IMR-90 (cell line): Measurements from ENCODE around the gene PHF14. TPM values are rescaled to one million over a fixed set of nuclear protein-coding genes. Genes with fewer than 3 reads are reported as not detected.

Experiments used
- ATAC-seq: fragments of 200-7000 bp; cut with Tn5 transposase; 2 replicates; pipeline ENCODE4 v1.9.1; 2020; ENCODE audit warnings: low read depth, mild to moderate bottlenecking, moderate library complexity
- BruUV-seq: library from RNA; stranded (reverse); fragments of 400-500 nt; replicated peaks from 2 replicates; lab custom pipeline; 2021; lab: Mats Ljungman, UMichigan
- CTCF ChIA-PET: fragments of 300-600 bp; formaldehyde crosslinking; extraction: SDS; loops from one replicate; lab custom pipeline; 2021; ENCODE audit warnings: antibody characterized with exemption; lab: Yijun Ruan, JAX
- POLR2A ChIA-PET: fragments of 300-600 bp; sonication (Branson Sonifier 250); formaldehyde crosslinking; loops from one replicate; lab custom pipeline; 2022; ENCODE audit warnings: antibody characterized with exemption; ENCODE audit not compliant: unreplicated experiment; lab: Charles Lee
- DNase-seq: peaks from one replicate; pipeline ENCODE4 v3.0.0; 2013
- H2AFZ ChIP-seq: replicated peaks from 2 replicates; pipeline ENCODE3; 2013; ENCODE audit warnings: low read length, mild to moderate bottlenecking; ENCODE audit not compliant: poor library complexity
- H2AK5ac ChIP-seq: 2 replicates; pipeline ENCODE4 v1.6.1; 2013; ENCODE audit warnings: low read depth, low read length, inconsistent platforms
- H2AK9ac ChIP-seq: replicated peaks from 2 replicates; pipeline ENCODE3; 2013; ENCODE audit warnings: mild to moderate bottlenecking, low read depth, low read length, moderate library complexity; ENCODE audit not compliant: poor library complexity
- H2BK120ac ChIP-seq: 2 replicates; pipeline ENCODE4 v1.6.1; 2013; ENCODE audit warnings: low read depth, low read length, inconsistent platforms
- H2BK15ac ChIP-seq: 3 replicates; pipeline ENCODE4 v1.6.1; 2013; ENCODE audit warnings: low read depth, low read length, inconsistent platforms
- H2BK20ac ChIP-seq: 2 replicates; pipeline ENCODE4 v1.6.1; 2013; ENCODE audit warnings: low read depth, mild to moderate bottlenecking, inconsistent platforms, low read length, moderate library complexity
- H2BK5ac ChIP-seq: 2 replicates; pipeline ENCODE4 v1.6.1; 2013; ENCODE audit warnings: mild to moderate bottlenecking, low read depth, low read length, inconsistent platforms; ENCODE audit not compliant: poor library complexity, severe bottlenecking
- H3K14ac ChIP-seq: replicated peaks from 2 replicates; pipeline ENCODE4 v1.6.1; 2013; ENCODE audit warnings: low read depth, low read length, inconsistent platforms
- H3K18ac ChIP-seq: 2 replicates; pipeline ENCODE4 v1.6.1; 2013; ENCODE audit warnings: low read depth, low read length, control low read depth
- H3K23ac ChIP-seq: 2 replicates; pipeline ENCODE4 v1.6.1; 2013; ENCODE audit warnings: low read depth, low read length, inconsistent platforms
- H3K27ac ChIP-seq: 2 replicates; pipeline ENCODE4 v1.5.1; 2013; ENCODE audit warnings: mild to moderate bottlenecking, control low read depth, low read length; ENCODE audit not compliant: insufficient read depth
- H3K27me3 ChIP-seq: 2 replicates; pipeline ENCODE4 v1.6.1; 2013; ENCODE audit warnings: low read length; ENCODE audit not compliant: control insufficient read depth, insufficient read depth
- H3K36me3 ChIP-seq: 2 replicates; pipeline ENCODE4 v1.6.1; 2013; ENCODE audit warnings: low read length, mixed read lengths; ENCODE audit not compliant: control insufficient read depth, insufficient read depth
- H3K4ac ChIP-seq: 2 replicates; pipeline ENCODE4 v1.6.1; 2013; ENCODE audit warnings: low read depth, low read length, inconsistent platforms
- H3K4me1 ChIP-seq: 2 replicates; pipeline ENCODE4 v1.6.1; 2013; ENCODE audit warnings: low read length, mixed read lengths; ENCODE audit not compliant: control insufficient read depth, insufficient read depth
- H3K4me2 ChIP-seq: 2 replicates; pipeline ENCODE4 v1.6.1; 2013; ENCODE audit warnings: low read depth, mild to moderate bottlenecking, control low read depth, low read length, moderate library complexity
- H3K4me3 ChIP-seq: 2 replicates; pipeline ENCODE4 v1.5.1; 2013; ENCODE audit warnings: low read depth, mild to moderate bottlenecking, control low read depth, low read length, moderate library complexity; ENCODE audit not compliant: insufficient read depth
- H3K56ac ChIP-seq: 2 replicates; pipeline ENCODE4 v1.6.1; 2013; ENCODE audit warnings: low read length, inconsistent platforms; ENCODE audit not compliant: insufficient read depth; ENCODE audit errors: extremely low read depth
- H3K79me1 ChIP-seq, 2 experiments: 2 replicates each; pipeline ENCODE4 v1.6.1; 2013; ENCODE audit warnings: low read length in 2 of 2, inconsistent platforms in 1 of 2, low read depth in 1 of 2
- H3K9ac ChIP-seq: 2 replicates; pipeline ENCODE4 v1.6.1; 2013; ENCODE audit warnings: low read depth, low read length, control low read depth
- H3K9me1 ChIP-seq: 2 replicates; pipeline ENCODE4 v1.6.1; 2013; ENCODE audit warnings: low read length, inconsistent platforms; ENCODE audit not compliant: insufficient read depth
- H3K9me3 ChIP-seq: 2 replicates; pipeline ENCODE4 v1.6.1; 2013; ENCODE audit warnings: low read length; ENCODE audit not compliant: control insufficient read depth, insufficient read depth
- H4K20me1 ChIP-seq: 2 replicates; pipeline ENCODE4 v1.6.1; 2013; ENCODE audit warnings: low read length, inconsistent platforms; ENCODE audit not compliant: insufficient read depth
- H4K5ac ChIP-seq: 2 replicates; pipeline ENCODE4 v1.6.1; 2013; ENCODE audit warnings: mild to moderate bottlenecking, low read depth, low read length, control low read depth
- H4K8ac ChIP-seq, 2 experiments: 2 replicates each; pipeline ENCODE4 v1.6.1; 2013; ENCODE audit warnings: low read depth in 2 of 2, low read length in 2 of 2, control low read depth in 1 of 2, inconsistent platforms in 1 of 2
- H4K91ac ChIP-seq: 2 replicates; pipeline ENCODE4 v1.6.1; 2013; ENCODE audit warnings: low read depth, low read length, inconsistent platforms; ENCODE audit not compliant: insufficient read depth
- ELK1 ChIP-seq: fragments of 150-350 bp; IDR thresholded peaks from 2 replicates; pipeline ENCODE4 v1.6.1; 2016; ENCODE audit warnings: low read depth, mild to moderate bottlenecking, low read length, moderate library complexity, borderline replicate concordance
- MAFK ChIP-seq: IDR thresholded peaks from 2 replicates; pipeline ENCODE4 v1.6.1; 2012; ENCODE audit warnings: low read depth, low read length, improper control_type of control experiment
- RCOR1 ChIP-seq: IDR thresholded peaks from 2 replicates; pipeline ENCODE4 v1.6.1; 2012; ENCODE audit warnings: mild to moderate bottlenecking, low read length, improper control_type of control experiment; ENCODE audit not compliant: insufficient replicate concordance
- SMC3 ChIP-seq: fragments of 150-350 bp; IDR thresholded peaks from 2 replicates; pipeline ENCODE4 v1.6.1; 2016; ENCODE audit warnings: low read depth, mild to moderate bottlenecking, antibody characterized with exemption, low read length, moderate library complexity
- dilution Hi-C: fragments of 300-500 bp; cut with HindIII; formaldehyde crosslinking; loops from one replicate; pipeline ENCODE4 v1.14.3; 2018; ENCODE audit warnings: low sequenced_read_pairs; ENCODE audit not compliant: unreplicated experiment
- in situ Hi-C: fragments of 300-500 bp; cut with MboI; formaldehyde crosslinking; loops from 3 replicates; pipeline ENCODE4 v1.14.3; 2019; ENCODE audit warnings: low sequenced_read_pairs, inconsistent platforms, mixed read lengths
- intact Hi-C: fragments of 100-400 bp; cut with micrococcal nuclease; formaldehyde crosslinking; loops from 2 replicates; pipeline ENCODE4 v1.10.0; 2022
- polyA plus RNA-seq, 3 experiments: library from polyadenylated mRNA; depleted of rRNA; stranded (reverse); fragments of >200 nt; gene quantifications; 2 replicates each; pipeline ENCODE4 v1.2.3, GENCODE V29; 2012; ENCODE audit warnings: low replicate concordance in 1 of 3
- total RNA-seq: library from RNA; depleted of rRNA; stranded (reverse); fragments of >200 nt; gene quantifications from 2 replicates; pipeline ENCODE4 v1.2.3, GENCODE V29; 2012

Gene PHF14
- total and polyA plus RNA-seq, 2 of the 4 experiments (the other 2 are of a cell fraction), result 8.7 to 17.2 TPM

DNA sequence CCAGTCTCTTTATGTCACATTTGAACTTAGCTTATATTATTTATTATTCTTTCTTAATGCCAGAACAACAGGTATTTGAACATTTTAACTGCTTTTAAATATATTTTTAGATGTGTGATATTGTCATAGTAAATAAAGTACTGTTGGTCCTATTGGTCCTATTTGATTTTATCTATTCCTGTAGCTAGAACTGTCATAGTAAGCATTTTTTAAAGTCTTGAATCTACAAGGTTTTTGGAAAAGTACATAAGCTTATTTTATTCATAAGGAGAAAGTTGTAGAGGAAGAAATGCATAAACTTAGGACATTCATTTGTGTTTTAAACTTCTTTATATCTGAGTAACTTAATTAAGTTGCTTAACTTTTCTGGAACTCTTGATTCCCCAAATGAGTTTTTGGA, 136.0 kb downstream of the PHF14 start:
- Histone ChIP-seq H3K9me1 (no peaks in the 10 kb centered on the region), H3K4me1 (no peaks in the 10 kb centered on the region), H3K18ac (no peak overlapping the region), H4K5ac (no peak overlapping the region), H2BK120ac (no peak overlapping the region), H3K4me2 (no peak overlapping the region), H2AK5ac (no peak overlapping the region), H3K36me3 (no peaks in the 10 kb centered on the region), H3K14ac (no peak overlapping the region), H3K9me3 (no peaks in the 10 kb centered on the region), H3K23ac (no peak overlapping the region), H3K4ac (no peak overlapping the region), H2AK9ac (no peak overlapping the region), H4K8ac (no peak overlapping the region), H2BK20ac (no peak overlapping the region), H2BK5ac (no peak overlapping the region), H3K9ac (no peak overlapping the region), H2BK15ac (no peak overlapping the region), H3K56ac (no peak overlapping the region), H4K20me1 (no peaks in the 10 kb centered on the region), H2AFZ (no peak overlapping the region), H3K79me1 (no peaks in the 10 kb centered on the region), H3K27me3 (no peaks in the 10 kb centered on the region), H4K91ac (no peak overlapping the region), H3K27ac (no peak overlapping the region), H3K4me3 (no peak overlapping the region)
- ATAC-seq, result no peak
- dilution Hi-C loops (no loop called here), intact Hi-C loops (loop anchor here (1.0 kb wide), 1 partner anchor 8 kb away; no protein-coding TSS in a partner anchor), in situ Hi-C loops (no loop called here)
- DNase-seq, result no peak
- no TSS peak for BruUV-seq
- TF ChIP-seq MAFK (peak; percentile 90), SMC3 (no peak), RCOR1 (no peak), ELK1 (no peak)
- POLR2A ChIA-PET, result no interaction called here
- CTCF ChIA-PET, result interaction anchor here (0.6 kb wide), 2 partner anchors 16 to 17 kb away, joined by 3 to 5 read pairs; no protein-coding TSS in a partner anchor
